Ectodermal cell (in vitro differentiated cells): ENCODE measurements around the gene TNFSF15.

Experiments
- H3K27ac ChIP-seq: 2 replicates; pipeline ENCODE4 v1.7.0; 2013; ENCODE audit warnings: mild to moderate bottlenecking, low read depth, low read length; ENCODE audit not compliant: insufficient read depth, poor library complexity, severe bottlenecking
- H3K27me3 ChIP-seq: 2 replicates; pipeline ENCODE4 v1.7.0; 2013; ENCODE audit warnings: mild to moderate bottlenecking, low read length; ENCODE audit not compliant: insufficient read depth, control insufficient read depth, poor library complexity, severe bottlenecking
- H3K36me3 ChIP-seq: one replicate; pipeline ENCODE4 v1.7.0; 2013; ENCODE audit warnings: low read length; ENCODE audit not compliant: control insufficient read depth, insufficient read depth
- H3K4me1 ChIP-seq: one replicate; pipeline ENCODE4 v1.7.0; 2013; ENCODE audit warnings: low read length; ENCODE audit not compliant: control insufficient read depth, insufficient read depth
- H3K4me3 ChIP-seq: 2 replicates; pipeline ENCODE4 v1.7.0; 2013; ENCODE audit warnings: low read depth, low read length, control low read depth; ENCODE audit not compliant: insufficient read depth
- H3K9me3 ChIP-seq: 2 replicates; pipeline ENCODE4 v1.7.0; 2013; ENCODE audit warnings: mild to moderate bottlenecking, low read length, moderate library complexity; ENCODE audit not compliant: control insufficient read depth
- WGBS, 2 experiments: methylation state at CpG; one replicate each; pipeline ENCODE4 v1.1.7; 2013; ENCODE audit warnings: missing lambda C conversion rate in 2 of 2; 5-methylcytosine and 5-hydroxymethylcytosine counted together

The TNFSF15 gene

DNA sequence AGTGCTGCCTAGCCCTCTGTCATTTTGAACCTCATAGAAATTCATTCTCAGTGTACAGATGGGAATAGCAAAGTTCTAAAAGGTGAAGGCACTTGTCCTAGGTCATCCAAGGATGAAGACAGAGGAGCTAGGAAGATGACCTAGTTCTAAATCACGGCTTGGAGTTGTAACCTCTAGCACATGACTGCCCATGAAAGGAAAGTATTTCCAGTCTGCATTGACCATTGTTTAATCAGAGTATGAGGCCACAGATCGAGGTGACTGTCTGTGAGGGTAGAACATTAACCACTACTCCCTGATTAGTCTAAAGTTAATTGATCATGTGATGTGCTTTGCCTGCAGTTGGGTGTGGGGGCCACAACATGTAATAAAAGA lies 674 bp upstream of the TNFSF15 start:
- 76 to 86% methylated on average over 1 to 2 of the region's 2 CpGs for WGBS, 2 experiments
- no peaks in the 10 kb centered on the region for H3K36me3 ChIP-seq

DNA sequence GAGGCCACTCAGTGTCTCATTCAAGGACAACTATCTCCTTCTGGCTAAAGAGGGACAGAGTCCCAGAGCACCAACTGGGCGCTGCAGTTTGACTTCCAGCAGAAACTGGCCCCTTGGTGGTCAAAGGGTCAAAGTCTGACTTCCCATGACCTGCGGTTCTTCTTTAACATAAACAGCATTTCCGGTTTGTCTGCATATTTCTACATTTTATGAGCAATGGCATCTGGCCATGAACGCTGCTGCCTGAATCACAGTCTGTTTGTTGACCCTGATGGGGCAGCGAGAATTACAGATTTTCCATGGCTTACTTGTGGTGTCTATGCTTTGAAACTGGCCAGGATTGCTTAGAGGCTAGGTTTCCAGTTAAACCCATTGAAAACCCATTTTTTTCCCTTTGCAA lies 1.3 kb downstream of the TNFSF15 start:
- WGBS, 2 experiments, result 96% methylated on average over 5 of the region's 5 CpGs
- H3K27me3 ChIP-seq, result no peaks in the 10 kb centered on the region
- no peak overlapping the region for H3K27ac ChIP-seq
- no peak overlapping the region for H3K4me3 ChIP-seq
- H3K4me1 ChIP-seq, result peaks cover 14% of the 10 kb centered on the region
- no peaks in the 10 kb centered on the region for H3K36me3 ChIP-seq
- H3K9me3 ChIP-seq, result no peaks in the 10 kb centered on the region

More for the DNA sequence above, 674 bp upstream of the TNFSF15 start:
- Histone ChIP-seq H3K9me3 (no peaks in the 10 kb centered on the region), H3K4me1 (peaks cover 12% of the 10 kb centered on the region), H3K27me3 (no peaks in the 10 kb centered on the region), H3K4me3 (no peak overlapping the region), H3K27ac (no peak overlapping the region)

DNA sequence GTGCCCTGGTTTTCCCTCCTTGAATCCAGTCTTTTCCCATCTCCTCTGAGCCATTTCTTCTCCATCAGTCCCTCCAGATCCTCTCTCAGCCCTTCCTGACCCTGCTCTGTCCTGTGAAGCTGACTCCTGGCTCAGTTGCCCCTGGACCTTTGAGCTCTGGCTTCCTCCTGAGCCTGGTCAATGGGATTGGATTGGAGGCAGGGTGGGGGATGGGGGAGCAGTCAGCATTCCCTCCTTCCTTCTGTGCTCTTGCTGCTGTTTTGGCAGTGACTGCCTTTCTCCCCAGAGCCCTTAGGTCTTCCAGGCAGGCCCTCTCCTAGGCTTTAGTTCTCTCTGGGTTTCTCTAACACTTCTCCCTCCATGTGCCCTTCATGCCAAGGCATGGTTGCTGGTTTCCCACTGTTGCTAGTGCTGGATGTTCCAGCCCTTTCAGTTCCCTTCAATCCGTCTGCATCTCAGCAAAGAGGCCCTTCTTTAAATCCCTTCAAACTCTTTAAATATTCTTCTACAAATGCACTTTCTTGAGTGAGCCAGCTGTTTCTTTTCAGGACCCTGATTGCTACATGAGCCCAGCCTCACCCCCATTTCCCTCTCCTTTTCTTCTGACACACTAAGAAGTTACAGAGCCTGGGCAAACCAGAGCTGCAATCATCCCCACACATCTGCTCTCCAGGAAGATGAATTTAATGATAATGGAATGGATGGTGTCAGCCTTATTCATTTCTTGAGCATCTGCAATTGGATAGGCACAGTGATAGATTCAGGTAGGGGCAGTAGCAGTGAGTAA lies 2.2 kb downstream of the TNFSF15 start:
- no peaks in the 10 kb centered on the region for H3K9me3 ChIP-seq
- no peak overlapping the region for H3K4me3 ChIP-seq
- peaks cover 19% of the 10 kb centered on the region for H3K4me1 ChIP-seq
- H3K27ac ChIP-seq, result no peak overlapping the region
- no peaks in the 10 kb centered on the region for H3K27me3 ChIP-seq
- WGBS, 2 experiments, result 68 to 79% methylated on average over 1 of the region's 1 CpG
- H3K36me3 ChIP-seq, result no peaks in the 10 kb centered on the region

DNA sequence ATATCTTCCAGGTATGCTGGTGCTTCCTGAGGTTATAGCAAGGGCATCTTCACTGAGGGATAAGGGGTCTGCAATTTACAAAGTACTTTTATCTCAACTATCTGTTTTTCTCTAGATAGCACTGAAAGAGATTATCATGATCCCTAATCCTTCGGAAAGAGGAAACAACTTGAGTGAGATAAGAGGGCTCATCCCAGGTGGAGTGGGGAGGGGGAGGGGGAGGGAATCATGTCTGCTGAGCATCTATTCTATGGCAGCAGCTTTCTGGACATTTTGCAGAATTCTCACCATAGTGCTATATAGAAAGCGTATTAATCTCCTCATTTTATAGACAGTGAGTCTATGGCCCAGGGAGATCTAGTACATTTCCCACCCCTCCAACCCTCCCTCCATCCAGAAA lies 5.9 kb downstream of the TNFSF15 start:
- WGBS, 2 experiments, result 85 to 93% methylated on average over 2 of the region's 2 CpGs
- Histone ChIP-seq H3K27ac (no peak overlapping the region), H3K9me3 (no peaks in the 10 kb centered on the region), H3K4me1 (peaks cover 14% of the 10 kb centered on the region), H3K36me3 (no peaks in the 10 kb centered on the region), H3K27me3 (no peaks in the 10 kb centered on the region), H3K4me3 (no peak overlapping the region)

DNA sequence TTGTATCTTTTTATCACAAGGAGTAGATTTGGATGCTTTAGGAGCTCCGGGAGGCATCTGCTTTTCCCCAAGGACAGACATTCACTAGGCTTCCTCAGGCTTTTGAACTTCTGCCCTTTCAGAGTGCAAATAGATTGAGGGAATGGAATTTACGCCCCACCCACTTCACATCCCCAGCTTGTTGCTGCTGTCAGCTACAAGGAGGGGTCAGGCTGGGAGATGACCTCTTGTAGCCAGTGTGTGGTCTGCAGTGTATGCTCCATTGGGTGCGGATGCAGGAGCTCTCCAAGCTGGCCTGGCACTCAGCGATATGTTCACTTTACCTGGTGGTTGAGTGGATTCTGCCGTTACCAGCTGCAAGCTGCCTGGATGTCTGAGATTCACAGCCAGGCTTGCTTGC lies 6.4 kb downstream of the TNFSF15 start:
- no peaks in the 10 kb centered on the region for H3K36me3 ChIP-seq
- 45 to 53% methylated on average over 5 of the region's 5 CpGs for WGBS, 2 experiments
- H3K4me1 ChIP-seq, result peaks cover 14% of the 10 kb centered on the region
- no peaks in the 10 kb centered on the region for H3K27me3 ChIP-seq
- no peaks in the 10 kb centered on the region for H3K9me3 ChIP-seq
- no peak overlapping the region for H3K27ac ChIP-seq
- no peak overlapping the region for H3K4me3 ChIP-seq

DNA sequence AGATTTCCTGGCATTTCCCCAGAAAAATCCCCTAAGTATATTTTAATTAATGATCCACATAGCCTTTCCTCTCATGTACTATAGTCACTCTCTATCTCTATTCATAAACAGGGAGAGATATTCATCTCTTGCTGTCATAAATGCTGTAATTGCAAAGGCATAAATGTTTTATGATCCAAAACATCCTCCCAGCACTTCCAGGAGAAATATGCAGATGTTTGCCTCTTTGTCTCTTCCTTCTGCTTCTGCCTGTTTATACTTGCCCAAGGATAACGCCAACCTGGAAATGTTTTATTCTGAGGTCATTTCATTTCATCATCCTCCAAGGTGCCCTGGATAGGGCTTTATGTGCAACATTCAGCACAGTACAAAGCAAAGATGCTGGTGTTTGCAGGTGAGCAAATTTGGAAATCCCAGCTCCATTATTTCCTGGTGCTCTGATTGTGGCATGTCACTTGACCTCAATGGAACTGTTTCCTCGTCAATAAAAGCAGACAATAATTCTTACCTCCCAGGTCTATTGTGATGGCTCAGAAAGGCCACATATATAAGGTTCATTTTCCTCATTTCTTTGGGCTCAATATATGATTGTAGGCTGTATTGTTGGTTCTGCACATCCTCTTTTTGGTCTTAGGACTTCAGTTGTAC lies 6.9 kb downstream of the TNFSF15 start:
- Histone ChIP-seq H3K36me3 (no peaks in the 10 kb centered on the region), H3K27me3 (no peaks in the 10 kb centered on the region), H3K4me1 (peaks cover 13% of the 10 kb centered on the region), H3K9me3 (no peaks in the 10 kb centered on the region), H3K4me3 (no peak overlapping the region), H3K27ac (no peak overlapping the region)
- 76 to 89% methylated on average over 2 of the region's 2 CpGs for WGBS, 2 experiments

DNA sequence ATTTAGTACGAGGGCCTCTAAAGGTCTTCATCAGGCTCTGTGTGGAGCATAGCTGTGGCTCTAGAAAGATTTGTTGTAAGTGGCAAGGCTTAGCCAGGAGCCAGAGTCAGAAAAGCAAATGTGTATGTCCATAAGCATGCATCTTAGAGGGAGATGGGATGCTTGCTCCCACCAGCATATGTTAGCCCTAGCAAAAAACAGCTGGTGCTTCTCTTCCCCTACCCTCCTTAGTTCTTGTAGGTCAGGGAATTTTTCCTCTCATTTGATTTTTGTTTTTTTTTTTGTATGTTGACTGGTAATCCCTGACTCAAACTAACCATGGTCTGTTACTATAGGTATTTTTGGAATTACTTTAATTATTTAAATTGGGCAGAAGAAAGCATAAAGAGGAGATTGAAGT lies 7.7 kb downstream of the TNFSF15 start:
- no peaks in the 10 kb centered on the region for H3K36me3 ChIP-seq
- no peak overlapping the region for H3K27ac ChIP-seq
- H3K4me3 ChIP-seq, result no peak overlapping the region
- no peaks in the 10 kb centered on the region for H3K9me3 ChIP-seq
- no peaks in the 10 kb centered on the region for H3K27me3 ChIP-seq
- 85 to 100% methylated on average over 1 of the region's 1 CpG for WGBS, 2 experiments
- H3K4me1 ChIP-seq, result peaks cover 7% of the 10 kb centered on the region

DNA sequence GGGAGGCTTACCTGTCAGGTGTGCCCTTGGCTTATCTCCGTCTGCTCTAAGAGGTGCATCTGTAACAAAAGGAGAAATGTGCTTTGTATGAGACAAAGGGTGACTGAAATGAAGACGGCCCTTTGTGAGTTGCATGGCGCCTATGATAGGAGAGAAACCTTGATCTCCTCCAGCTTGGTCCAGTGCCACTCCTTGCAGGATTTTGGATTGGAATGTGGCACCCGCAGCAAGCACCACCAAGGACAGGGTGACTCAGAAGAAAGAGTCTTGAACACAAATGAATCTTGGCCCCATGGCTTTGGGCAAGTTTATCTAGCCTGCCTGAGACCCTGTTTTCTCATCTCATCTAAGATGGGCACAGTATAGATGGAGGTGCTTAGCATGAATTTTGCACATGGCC lies 13.4 kb downstream of the TNFSF15 start:
- no peak overlapping the region for H3K4me3 ChIP-seq
- no peaks in the 10 kb centered on the region for H3K36me3 ChIP-seq
- WGBS, 2 experiments, result 79 to 83% methylated on average over 4 of the region's 4 CpGs
- no peaks in the 10 kb centered on the region for H3K9me3 ChIP-seq
- no peaks in the 10 kb centered on the region for H3K4me1 ChIP-seq
- H3K27me3 ChIP-seq, result no peaks in the 10 kb centered on the region
- H3K27ac ChIP-seq, result no peak overlapping the region

DNA sequence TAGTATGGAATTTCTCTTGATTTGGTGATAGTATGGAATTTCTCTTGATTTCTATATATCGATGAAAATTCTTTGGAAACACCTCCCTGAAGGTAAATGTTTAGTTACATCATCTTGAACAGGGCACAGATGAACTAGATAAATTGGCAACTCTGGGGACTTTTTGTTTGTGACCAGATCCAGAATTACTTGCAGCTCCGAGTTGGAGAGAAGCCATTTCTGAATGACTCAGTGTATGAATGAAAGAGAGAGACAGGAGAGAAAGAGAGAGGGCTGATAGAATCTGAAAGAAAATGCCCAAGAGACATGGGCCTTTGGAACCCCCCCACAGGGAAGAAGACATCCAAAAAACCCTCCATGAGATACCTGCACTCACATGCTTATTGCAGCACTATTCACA lies 14.1 kb downstream of the TNFSF15 start:
- H3K27me3 ChIP-seq, result no peaks in the 10 kb centered on the region
- 89 to 98% methylated on average over 2 of the region's 2 CpGs for WGBS, 2 experiments
- no peak overlapping the region for H3K4me3 ChIP-seq
- no peak overlapping the region for H3K27ac ChIP-seq
- no peaks in the 10 kb centered on the region for H3K9me3 ChIP-seq
- no peaks in the 10 kb centered on the region for H3K36me3 ChIP-seq
- no peaks in the 10 kb centered on the region for H3K4me1 ChIP-seq

DNA sequence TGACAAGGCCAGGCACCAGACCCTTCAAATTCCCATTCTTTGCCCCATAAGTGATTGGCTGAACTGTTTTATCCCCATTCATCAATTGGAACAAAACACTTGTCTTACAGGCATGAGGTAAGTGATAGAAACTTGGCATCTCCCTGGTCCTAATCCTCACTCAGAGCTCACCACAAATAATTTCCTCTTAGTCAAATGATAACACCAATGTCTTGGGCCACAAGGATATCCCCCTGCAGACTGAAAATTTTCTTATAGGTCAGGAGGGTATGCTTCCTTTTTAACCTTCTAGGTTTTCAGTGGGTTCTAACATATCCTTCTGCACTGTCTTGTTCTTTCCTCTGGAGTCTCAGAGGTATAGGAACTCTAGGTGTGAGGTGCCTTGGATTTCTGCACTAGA lies 14.5 kb downstream of the TNFSF15 start:
- H3K27me3 ChIP-seq, result no peaks in the 10 kb centered on the region
- no peak overlapping the region for H3K4me3 ChIP-seq
- no peaks in the 10 kb centered on the region for H3K4me1 ChIP-seq
- H3K27ac ChIP-seq, result no peak overlapping the region
- H3K36me3 ChIP-seq, result no peaks in the 10 kb centered on the region
- no peaks in the 10 kb centered on the region for H3K9me3 ChIP-seq
